Measurements from ENCODE around the gene DNAH11. TPM values are rescaled to one million over a fixed set of nuclear protein-coding genes. Genes with fewer than 3 reads are reported as not detected.

The DNAH11 gene
- total and polyA plus RNA-seq, 4 donors = 0.05 to 0.50 (median 0.11) TPM

DNA sequence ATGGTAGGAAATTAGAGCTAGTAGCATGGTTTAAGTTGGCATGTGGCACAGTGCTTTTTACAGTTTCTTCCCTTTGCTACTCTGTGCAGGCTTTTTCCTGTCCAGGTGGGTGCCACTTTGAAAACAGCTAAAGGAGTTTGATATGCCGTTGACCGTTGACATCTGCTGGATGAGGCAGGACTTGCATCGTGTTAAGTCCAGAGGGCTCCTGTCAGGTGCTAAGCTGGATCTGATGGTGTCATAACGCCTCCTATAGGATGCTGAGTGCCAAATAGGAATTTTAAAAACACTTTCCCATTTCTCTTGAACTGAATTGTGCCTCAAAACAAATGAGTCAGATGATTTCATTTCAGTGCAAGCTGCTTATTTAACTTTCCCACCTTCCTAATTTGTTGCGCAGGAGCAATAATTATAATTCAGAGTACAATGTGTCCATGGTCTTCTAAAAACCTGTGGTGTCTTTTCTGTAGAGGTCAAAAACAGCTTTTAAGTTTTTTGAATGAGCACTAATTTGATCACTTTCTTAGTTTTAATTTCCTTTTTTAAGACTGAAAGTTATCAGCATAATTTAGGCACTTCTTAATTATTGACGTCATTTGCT, 224.6 kb downstream of the DNAH11 start:
- peak in 1 of 2 donors; percentile 10 for TF ChIP-seq RXRA (IDR thresholded peaks at IDR 0.05)
- TF ChIP-seq, protein P1, sequence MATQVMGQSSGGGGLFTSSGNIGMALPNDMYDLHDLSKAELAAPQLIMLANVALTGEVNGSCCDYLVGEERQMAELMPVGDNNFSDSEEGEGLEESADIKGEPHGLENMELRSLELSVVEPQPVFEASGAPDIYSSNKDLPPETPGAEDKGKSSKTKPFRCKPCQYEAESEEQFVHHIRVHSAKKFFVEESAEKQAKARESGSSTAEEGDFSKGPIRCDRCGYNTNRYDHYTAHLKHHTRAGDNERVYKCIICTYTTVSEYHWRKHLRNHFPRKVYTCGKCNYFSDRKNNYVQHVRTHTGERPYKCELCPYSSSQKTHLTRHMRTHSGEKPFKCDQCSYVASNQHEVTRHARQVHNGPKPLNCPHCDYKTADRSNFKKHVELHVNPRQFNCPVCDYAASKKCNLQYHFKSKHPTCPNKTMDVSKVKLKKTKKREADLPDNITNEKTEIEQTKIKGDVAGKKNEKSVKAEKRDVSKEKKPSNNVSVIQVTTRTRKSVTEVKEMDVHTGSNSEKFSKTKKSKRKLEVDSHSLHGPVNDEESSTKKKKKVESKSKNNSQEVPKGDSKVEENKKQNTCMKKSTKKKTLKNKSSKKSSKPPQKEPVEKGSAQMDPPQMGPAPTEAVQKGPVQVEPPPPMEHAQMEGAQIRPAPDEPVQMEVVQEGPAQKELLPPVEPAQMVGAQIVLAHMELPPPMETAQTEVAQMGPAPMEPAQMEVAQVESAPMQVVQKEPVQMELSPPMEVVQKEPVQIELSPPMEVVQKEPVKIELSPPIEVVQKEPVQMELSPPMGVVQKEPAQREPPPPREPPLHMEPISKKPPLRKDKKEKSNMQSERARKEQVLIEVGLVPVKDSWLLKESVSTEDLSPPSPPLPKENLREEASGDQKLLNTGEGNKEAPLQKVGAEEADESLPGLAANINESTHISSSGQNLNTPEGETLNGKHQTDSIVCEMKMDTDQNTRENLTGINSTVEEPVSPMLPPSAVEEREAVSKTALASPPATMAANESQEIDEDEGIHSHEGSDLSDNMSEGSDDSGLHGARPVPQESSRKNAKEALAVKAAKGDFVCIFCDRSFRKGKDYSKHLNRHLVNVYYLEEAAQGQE (IDR thresholded peaks at IDR 0.05) = no peak
- TF ChIP-seq, protein P2, sequence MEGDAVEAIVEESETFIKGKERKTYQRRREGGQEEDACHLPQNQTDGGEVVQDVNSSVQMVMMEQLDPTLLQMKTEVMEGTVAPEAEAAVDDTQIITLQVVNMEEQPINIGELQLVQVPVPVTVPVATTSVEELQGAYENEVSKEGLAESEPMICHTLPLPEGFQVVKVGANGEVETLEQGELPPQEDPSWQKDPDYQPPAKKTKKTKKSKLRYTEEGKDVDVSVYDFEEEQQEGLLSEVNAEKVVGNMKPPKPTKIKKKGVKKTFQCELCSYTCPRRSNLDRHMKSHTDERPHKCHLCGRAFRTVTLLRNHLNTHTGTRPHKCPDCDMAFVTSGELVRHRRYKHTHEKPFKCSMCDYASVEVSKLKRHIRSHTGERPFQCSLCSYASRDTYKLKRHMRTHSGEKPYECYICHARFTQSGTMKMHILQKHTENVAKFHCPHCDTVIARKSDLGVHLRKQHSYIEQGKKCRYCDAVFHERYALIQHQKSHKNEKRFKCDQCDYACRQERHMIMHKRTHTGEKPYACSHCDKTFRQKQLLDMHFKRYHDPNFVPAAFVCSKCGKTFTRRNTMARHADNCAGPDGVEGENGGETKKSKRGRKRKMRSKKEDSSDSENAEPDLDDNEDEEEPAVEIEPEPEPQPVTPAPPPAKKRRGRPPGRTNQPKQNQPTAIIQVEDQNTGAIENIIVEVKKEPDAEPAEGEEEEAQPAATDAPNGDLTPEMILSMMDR (IDR thresholded peaks at IDR 0.05; ENCODE audit: low read depth, low read length, missing input control) = peak; percentile 79
- TF ChIP-seq HNF4A (conservative IDR thresholded peaks at IDR 0.05) = peak; percentile 20 to 34
- TF ChIP-seq RAD21 (IDR thresholded peaks at IDR 0.05) = peak; percentile 97 to 98
- TF ChIP-seq, protein P3, sequence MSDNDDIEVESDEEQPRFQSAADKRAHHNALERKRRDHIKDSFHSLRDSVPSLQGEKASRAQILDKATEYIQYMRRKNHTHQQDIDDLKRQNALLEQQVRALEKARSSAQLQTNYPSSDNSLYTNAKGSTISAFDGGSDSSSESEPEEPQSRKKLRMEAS (IDR thresholded peaks at IDR 0.05) = no peak
- DNase-seq (ENCODE audit: low spot score) = no peak
- Histone ChIP-seq H3K4me3 (ENCODE audit: low read depth in 1 of 3, low read length in 3 of 3) (no peak overlapping the region), H3K36me3 (ENCODE audit: control insufficient read depth in 4 of 4, insufficient read depth in 3 of 4, low read depth in 1 of 4, low read length in 3 of 4) (no peaks in the 10 kb centered on the region), H3K9ac (ENCODE audit: low read depth in 1 of 2, low read length in 2 of 2) (no peak overlapping the region), H3K4me1 (ENCODE audit: control insufficient read depth in 4 of 4, insufficient read depth in 4 of 4, low read length in 3 of 4) (no peaks in the 10 kb centered on the region), H3K9me3 (ENCODE audit: control insufficient read depth in 4 of 4, low read length in 3 of 4) (no peaks in the 10 kb centered on the region), H3K27me3 (ENCODE audit: control insufficient read depth in 4 of 4, insufficient read depth in 4 of 4, low read length in 3 of 4) (no peaks in the 10 kb centered on the region), H3K27ac (ENCODE audit: low read depth in 1 of 2, low read length in 2 of 2) (no peak overlapping the region)
- 20% methylated on average over 6 of the region's 6 CpGs for WGBS

DNA sequence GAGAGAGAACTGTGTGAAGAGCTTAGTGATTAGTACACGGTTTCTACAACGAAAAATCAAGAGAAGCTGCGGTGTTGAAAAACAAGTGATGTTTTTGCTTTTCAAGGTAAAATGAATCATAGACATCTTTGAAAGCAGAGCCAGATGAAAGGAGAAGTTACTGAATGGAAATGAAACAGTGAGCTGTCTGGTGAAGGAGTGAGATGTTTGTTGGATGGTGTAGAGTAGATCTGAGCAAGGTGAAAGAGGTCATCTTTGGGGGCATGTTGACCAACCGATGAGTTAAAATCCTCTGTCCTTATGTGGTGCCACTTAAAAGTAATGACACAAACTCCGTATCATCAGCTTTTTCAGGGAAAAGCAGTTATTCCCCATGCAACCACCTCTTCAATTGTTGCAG, 225.4 kb downstream of the DNAH11 start:
- H3K36me3 ChIP-seq (ENCODE audit: control insufficient read depth in 4 of 4, insufficient read depth in 3 of 4, low read depth in 1 of 4, low read length in 3 of 4) = no peaks in the 10 kb centered on the region
- TF ChIP-seq GABPA (IDR thresholded peaks at IDR 0.05 in 1 of 2, conservative IDR thresholded peaks at IDR 0.05 in 1 of 2) = no peak
- no peak for TF ChIP-seq FOXA1 (IDR thresholded peaks at IDR 0.05)
- TF ChIP-seq EGR1 (IDR thresholded peaks at IDR 0.05; ENCODE audit: low read depth in 2 of 2) = no peak
- TF ChIP-seq JUND (IDR thresholded peaks at IDR 0.05) = no peak
- TF ChIP-seq HNF4G (IDR thresholded peaks at IDR 0.05) = no peak
- no peak for TF ChIP-seq TAF1 (conservative IDR thresholded peaks at IDR 0.05)
- TF ChIP-seq, protein P2 (IDR thresholded peaks at IDR 0.05; ENCODE audit: low read depth, low read length, missing input control) = no peak
- no peak for TF ChIP-seq FOXA2 (IDR thresholded peaks at IDR 0.05)
- TF ChIP-seq SP1 (IDR thresholded peaks at IDR 0.05) = no peak
- no peak for TF ChIP-seq RAD21 (IDR thresholded peaks at IDR 0.05)
- TF ChIP-seq ATF3 (IDR thresholded peaks at IDR 0.05) = no peak
- no peak for TF ChIP-seq HNF4A (conservative IDR thresholded peaks at IDR 0.05)
- no peak for TF ChIP-seq NR2F2 (IDR thresholded peaks at IDR 0.05)
- TF ChIP-seq YY1 (IDR thresholded peaks at IDR 0.05) = no peak
- TF ChIP-seq, protein P3 (IDR thresholded peaks at IDR 0.05) = no peak
- no peak for DNase-seq (ENCODE audit: low spot score)
- no peaks in the 10 kb centered on the region for H3K9me3 ChIP-seq (ENCODE audit: control insufficient read depth in 4 of 4, low read length in 3 of 4)
- 63% methylated on average over 5 of the region's 5 CpGs for WGBS
- no peak overlapping the region for H3K4me3 ChIP-seq (ENCODE audit: low read depth in 1 of 3, low read length in 3 of 3)
- no peaks in the 10 kb centered on the region for H3K27me3 ChIP-seq (ENCODE audit: control insufficient read depth in 4 of 4, insufficient read depth in 4 of 4, low read length in 3 of 4)
- H3K27ac ChIP-seq (ENCODE audit: low read depth in 1 of 2, low read length in 2 of 2) = no peak overlapping the region
- no peak overlapping the region for H3K9ac ChIP-seq (ENCODE audit: low read depth in 1 of 2, low read length in 2 of 2)
- no peaks in the 10 kb centered on the region for H3K4me1 ChIP-seq (ENCODE audit: control insufficient read depth in 4 of 4, insufficient read depth in 4 of 4, low read length in 3 of 4)

Data from liver (tissue), 9 donors.